Placental epithelial cell (primary cell): ENCODE data around the gene FAM168B. TPM values are rescaled to one million over a fixed set of nuclear protein-coding genes. Genes with fewer than 3 reads are reported as not detected.

Experiments
- total RNA-seq: library from RNA; depleted of rRNA; stranded (reverse); fragments of >200 nt; gene quantifications from 2 replicates; pipeline ENCODE4 v1.2.3, GENCODE V29; 2012

The FAM168B gene
- total RNA-seq, result 41.2 and 134 TPM in 2 replicates

DNA sequence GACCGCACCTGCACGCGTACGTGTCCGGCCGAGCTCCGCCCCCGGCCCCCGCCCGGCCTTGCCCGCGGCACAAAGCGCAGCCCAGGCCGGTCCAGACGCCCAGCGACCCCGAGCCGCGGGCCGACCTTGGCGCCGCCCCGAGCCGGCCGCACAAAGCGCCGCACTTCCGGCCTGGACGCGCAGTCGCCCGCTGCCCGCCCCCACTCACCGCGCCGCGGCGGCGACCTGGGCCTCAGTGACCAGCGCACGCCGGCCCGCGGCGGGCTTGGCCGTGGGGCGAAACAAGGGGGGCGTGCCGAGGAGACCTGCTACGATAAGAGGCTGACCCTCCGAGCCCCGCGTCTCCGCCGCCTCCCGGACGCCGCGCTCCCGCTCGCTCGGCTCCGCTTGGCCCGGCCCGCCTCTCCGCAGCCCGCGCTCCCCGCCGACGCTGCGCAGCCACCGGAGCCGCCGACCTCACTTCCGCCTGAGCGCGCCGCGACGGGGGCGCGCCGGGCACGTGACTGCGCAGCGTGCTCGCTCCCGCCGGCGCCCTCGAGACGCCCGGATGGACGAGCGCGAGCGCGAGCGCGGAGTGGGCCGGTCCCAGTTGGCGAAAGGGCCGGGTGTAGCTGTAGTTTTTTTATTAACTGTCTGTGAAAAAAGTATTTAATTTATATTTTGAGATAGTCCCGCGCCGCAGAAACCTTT, at the start of gene FAM168B:
TSS of gene FAM168B (minus strand) at position 455 of the 690 bp plus-strand sequence. CDS start 10,814 bp downstream, outside the sequence.

DNA sequence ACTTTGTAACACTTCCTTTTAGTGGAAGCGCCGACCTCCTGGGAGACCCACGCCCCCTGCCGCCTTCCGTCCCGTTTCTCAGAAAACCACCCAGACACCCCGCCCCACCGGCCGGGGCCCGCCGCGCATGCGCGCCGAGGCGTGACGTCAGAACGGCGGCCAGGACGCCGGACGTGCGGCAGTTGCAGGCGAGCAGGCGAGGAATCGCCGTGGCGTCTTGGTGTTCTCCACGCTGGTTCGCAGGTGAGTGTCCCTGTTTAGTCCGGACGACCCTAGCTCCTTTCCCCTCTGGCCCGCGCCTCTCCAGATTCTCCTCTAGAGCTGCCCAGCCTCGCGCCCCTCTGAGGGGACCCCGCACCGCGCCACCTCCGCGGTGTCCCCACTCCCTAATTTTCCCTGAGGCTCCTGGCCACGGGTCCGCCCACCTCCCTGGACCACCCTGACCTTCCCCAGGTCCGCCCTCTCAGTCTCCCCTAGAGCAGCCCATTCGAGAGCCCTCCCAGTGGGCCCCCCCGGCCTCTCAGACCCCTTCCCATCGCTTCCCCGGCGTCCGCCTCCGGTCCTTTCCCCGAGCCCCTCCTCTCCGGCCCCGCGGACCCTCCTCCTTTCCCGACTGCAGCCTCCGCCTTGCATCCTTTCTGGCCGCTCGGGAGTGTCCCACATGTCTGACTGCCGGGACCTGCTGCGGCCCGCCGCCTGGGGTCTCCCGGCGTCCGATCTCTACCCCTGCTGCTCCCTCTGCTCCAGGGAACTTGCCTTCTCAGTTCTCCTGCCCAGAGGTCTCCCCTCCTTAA, 12.1 kb upstream of the FAM168B start, which contains the start of gene PLEKHB2:
TSS of gene PLEKHB2 (plus strand) at position 181 of the 794 bp plus-strand sequence. CDS start 15,606 bp downstream, outside the sequence.

Other genes starting within 250 kb of the FAM168B start
- gene PLEKHB2, start 11.9 kb upstream of the FAM168B start, total RNA-seq, result 40.5 and 41.2 TPM in 2 replicates
- not detected in 2 replicates for gene POTEE, start 116.1 kb upstream of the FAM168B start, total RNA-seq